Stimulated activated effector memory CD8-positive, alpha-beta T cell treated with anti-CD3 and anti-CD28 coated beads, Interleukin-12 subunit alpha, Interleukin-12 subunit beta, amount 100 ng/mL, for 72 hours (primary cell): ENCODE data around the gene TBX6.

ENCODE experiments used
- ATAC-seq: fragments of 150-1000 bp; cut with Tn5 transposase; 2 replicates; pipeline ENCODE4 v1.10.0; 2021
- DNase-seq, 2 donors: peaks; one replicate each; pipeline ENCODE4 v3.0.0; 2021 to 2022; ENCODE audit warnings: low spot score in 2 of 2
- H3K27ac Mint-ChIP-seq: one replicate; pipeline ENCODE4 v1.8.0; 2022; ENCODE audit warnings: mild to moderate bottlenecking, mixed read lengths
- H3K36me3 Mint-ChIP-seq: one replicate; pipeline ENCODE4 v1.8.0; 2022; ENCODE audit warnings: mild to moderate bottlenecking, mixed read lengths
- H3K4me1 Mint-ChIP-seq: one replicate; pipeline ENCODE4 v1.8.0; 2022; ENCODE audit warnings: mixed read lengths
- H3K4me3 Mint-ChIP-seq: one replicate; pipeline ENCODE4 v1.8.0; 2022; ENCODE audit warnings: mild to moderate bottlenecking, mixed read lengths
- H3K9me3 Mint-ChIP-seq: one replicate; pipeline ENCODE4 v1.8.0; 2022; ENCODE audit warnings: mixed read lengths

The TBX6 gene

DNA sequence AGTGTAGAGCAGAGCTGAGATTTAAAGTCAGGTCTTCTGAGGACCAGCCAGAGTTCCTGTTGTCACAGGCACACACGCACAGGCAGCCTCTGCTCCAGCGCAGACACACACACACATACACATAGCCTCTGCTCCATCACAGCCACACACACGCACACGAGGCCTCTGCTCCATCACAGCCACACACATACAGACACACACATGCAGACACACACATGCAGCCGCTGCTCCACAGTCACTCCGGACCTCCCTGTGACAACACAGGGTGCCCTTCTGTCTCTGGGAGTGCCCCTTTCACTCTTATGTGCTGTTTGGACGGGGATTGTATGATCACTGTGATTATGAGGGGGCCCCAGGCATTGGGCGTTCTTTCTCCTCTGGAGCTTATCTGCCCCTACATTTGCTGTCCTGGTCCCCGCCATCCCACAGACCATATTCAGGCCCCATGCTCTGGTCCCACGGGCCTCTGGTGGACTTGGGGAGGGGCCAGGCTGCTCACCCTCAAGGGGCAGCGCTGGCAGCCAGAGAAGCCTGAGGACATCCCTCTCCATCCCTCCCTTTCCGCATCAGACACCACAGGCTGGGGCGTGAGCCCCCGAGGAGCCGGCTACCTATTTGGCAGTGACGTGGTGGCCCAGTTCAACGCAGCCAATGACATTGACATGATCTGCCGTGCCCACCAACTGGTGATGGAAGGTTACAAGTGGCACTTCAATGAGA, 7.5 kb downstream of the TBX6 start:
- Mint-ChIP-seq H3K4me3 (no peak overlapping the region), H3K36me3 (peaks cover 77% of the 10 kb centered on the region), H3K27ac (no peak overlapping the region), H3K4me1 (peaks cover 25% of the 10 kb centered on the region), H3K9me3 (no peaks in the 10 kb centered on the region)
- peak; percentile 14 for ATAC-seq
- no peak for DNase-seq

DNA sequence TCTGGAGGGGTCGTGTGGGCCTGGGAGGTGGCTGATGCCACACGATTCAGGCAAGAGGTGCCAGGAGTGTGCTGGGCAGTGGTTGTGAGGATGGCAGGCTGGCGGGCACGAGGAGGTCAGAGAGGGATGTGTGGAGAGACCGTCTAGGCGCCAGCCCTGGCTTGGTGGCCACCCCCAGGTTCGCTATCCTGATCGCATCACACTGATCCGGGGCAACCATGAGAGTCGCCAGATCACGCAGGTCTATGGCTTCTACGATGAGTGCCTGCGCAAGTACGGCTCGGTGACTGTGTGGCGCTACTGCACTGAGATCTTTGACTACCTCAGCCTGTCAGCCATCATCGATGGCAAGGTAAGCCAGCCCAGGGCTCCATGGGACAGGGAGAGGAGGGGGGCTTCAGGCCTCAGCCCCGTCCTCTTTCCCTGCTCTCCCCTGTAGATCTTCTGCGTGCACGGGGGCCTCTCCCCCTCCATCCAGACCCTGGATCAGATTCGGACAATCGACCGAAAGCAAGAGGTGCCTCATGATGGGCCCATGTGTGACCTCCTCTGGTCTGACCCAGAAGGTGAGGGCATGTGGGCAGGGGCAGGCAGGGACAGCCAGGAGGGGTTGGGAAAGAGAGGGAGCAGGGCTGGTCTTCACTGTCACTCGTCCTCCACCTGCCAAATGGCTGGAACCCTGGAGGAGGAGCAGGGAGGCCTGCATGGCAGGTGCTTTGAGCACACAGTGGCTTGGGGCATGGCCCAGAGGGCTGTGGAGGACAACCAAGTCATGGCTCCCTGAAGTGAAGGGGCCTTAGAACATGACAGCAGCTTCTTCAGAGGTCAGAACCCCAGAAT, 8.3 kb downstream of the TBX6 start:
- peaks cover 85% of the 10 kb centered on the region for H3K36me3 Mint-ChIP-seq

DNA sequence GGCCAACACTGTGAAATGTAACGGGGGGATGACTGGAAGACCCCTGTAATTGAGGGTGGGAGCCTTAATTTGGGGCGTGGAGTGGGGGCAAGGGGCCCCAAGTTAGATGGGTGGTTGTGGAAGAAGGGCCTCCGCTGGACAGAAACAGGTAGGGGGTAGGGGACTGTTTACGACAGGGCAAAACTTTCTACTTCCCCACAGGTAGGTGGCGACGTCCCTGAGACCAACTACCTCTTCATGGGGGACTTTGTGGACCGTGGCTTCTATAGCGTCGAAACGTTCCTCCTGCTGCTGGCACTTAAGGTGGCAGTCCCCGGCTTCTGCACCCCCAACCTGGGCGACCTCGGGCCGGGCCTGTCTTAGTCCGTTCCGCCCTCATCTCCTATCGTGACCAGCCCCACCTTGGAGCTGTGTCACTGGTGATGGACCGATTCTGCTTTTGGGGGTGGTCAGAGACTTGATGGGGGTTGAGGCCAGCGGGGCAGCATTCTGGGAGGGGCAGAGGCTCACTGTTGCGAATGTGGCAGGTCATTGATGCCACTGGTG, 9.1 kb downstream of the TBX6 start:
- no peak for ATAC-seq
- Mint-ChIP-seq H3K9me3 (no peaks in the 10 kb centered on the region), H3K4me1 (peaks cover 34% of the 10 kb centered on the region), H3K27ac (peak overlapping the region; percentile 61), H3K4me3 (no peak overlapping the region), H3K36me3 (peaks cover 90% of the 10 kb centered on the region)
- DNase-seq = no peak

More for the DNA sequence above, 8.3 kb downstream of the TBX6 start:
- Mint-ChIP-seq H3K9me3 (no peaks in the 10 kb centered on the region), H3K4me3 (no peak overlapping the region), H3K4me1 (peaks cover 26% of the 10 kb centered on the region), H3K27ac (no peak overlapping the region)
- peak; percentile 6 for ATAC-seq
- DNase-seq = no peak

- DNase-seq = no peak
- Mint-ChIP-seq H3K9me3 (no peaks in the 10 kb centered on the region), H3K36me3 (peaks cover 100% of the 10 kb centered on the region), H3K27ac (peak overlapping the region; percentile 10), H3K4me1 (peaks cover 55% of the 10 kb centered on the region), H3K4me3 (no peak overlapping the region)
- ATAC-seq = no peak
These were observed 12.2 kb downstream of the TBX6 start for GRCh38 chr16:30079480-30079879.

- Mint-ChIP-seq H3K36me3 (peaks cover 100% of the 10 kb centered on the region), H3K4me1 (peaks cover 51% of the 10 kb centered on the region), H3K9me3 (no peaks in the 10 kb centered on the region), H3K4me3 (no peak overlapping the region), H3K27ac (peak overlapping the region; percentile 99)
- DNase-seq (no peak), ATAC-seq (no peak)
These were observed 13.0 kb downstream of the TBX6 start for GRCh38 chr16:30078744-30079143.

- ATAC-seq (no peak), DNase-seq (no peak)
- peaks cover 100% of the 10 kb centered on the region for H3K36me3 Mint-ChIP-seq
- peak overlapping the region; percentile 99 for H3K27ac Mint-ChIP-seq
- peaks cover 43% of the 10 kb centered on the region for H3K4me1 Mint-ChIP-seq
- H3K9me3 Mint-ChIP-seq = no peaks in the 10 kb centered on the region
- peak overlapping the region; percentile 91 for H3K4me3 Mint-ChIP-seq
These were observed 14.1 kb downstream of the TBX6 start for GRCh38 chr16:30077656-30078055.

GRCh38 chr16:30076276-30076791, 15.4 kb downstream of the TBX6 start:
- Mint-ChIP-seq H3K4me3 (peak overlapping the region; percentile 91), H3K27ac (peak overlapping the region; percentile 99), H3K4me1 (peaks cover 36% of the 10 kb centered on the region), H3K36me3 (peaks cover 100% of the 10 kb centered on the region), H3K9me3 (no peaks in the 10 kb centered on the region)
- ATAC-seq (peak; percentile 48), DNase-seq (no peak)

DNA sequence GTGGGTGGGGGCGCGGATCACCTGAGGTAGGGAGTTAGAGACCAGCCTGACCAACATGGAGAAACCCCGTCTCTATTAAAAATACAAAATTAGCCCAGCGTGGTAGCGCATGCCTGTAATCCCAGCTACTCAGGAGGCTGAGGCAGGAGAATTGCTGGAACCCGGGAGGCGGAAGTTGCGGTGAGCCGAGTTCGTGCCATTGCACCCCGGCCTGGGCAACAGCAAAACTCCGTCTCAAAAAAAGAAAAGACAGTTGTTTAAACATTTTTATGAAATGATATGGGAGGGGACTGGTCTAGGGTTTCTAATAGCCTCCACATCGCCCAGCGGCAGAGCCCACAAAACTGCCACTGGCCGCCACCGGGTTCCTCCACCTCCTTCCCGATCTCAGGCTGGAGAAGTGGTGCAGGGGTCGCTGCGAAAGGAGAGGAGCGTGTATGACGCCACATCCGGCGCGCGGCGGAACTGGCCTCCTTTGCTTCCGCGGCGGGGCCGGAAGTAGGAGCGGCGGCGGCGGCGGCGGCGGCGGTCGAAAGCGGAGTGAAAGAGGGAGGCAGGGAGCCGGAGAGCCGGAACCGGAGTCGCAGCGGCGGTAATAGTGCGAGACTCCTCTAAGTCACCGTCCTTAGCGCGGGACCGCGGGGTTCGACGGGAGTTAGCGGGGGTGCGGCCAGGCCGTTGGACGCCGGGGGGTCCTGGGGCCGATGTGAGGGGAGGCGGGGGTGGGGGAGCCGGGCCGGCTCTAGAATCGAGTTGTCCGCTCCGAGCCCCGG, 16.0 kb downstream of the TBX6 start, which contains the start of gene PPP4C:
TSS of gene PPP4C (plus strand) at position 492 of the 773 bp plus-strand sequence. CDS start 384 bp downstream, outside the sequence.
- ATAC-seq (peak; percentile 93), DNase-seq (peak; percentile 87 to 94)
- H3K9me3 Mint-ChIP-seq = no peaks in the 10 kb centered on the region
- peak within 1 kb of the TSS; percentile 99 for H3K27ac Mint-ChIP-seq
- H3K36me3 Mint-ChIP-seq = peaks cover 100% of the 10 kb centered on the region
- peak within 1 kb of the TSS; percentile 91 for H3K4me3 Mint-ChIP-seq
- peaks cover 36% of the 10 kb centered on the region for H3K4me1 Mint-ChIP-seq

DNA sequence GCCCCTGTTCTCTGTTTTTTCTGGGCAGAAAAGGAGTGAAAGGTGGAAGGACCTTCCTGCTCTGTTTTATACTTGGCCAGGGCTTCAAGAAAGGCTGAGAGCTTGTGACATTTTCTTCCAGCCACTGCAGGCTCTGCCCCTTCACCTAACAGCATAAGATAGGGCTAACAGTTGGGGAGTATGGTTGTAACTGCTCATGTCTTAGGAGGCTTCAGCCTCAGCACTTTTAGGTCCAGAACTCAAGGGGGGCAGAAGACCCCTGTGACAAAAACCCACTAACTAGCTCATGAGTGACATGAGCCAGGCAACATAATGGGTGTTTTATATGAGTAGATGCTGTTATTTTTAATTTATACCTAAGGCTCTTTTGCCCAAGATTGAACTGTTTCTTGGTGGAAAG, 21.2 kb downstream of the TBX6 start:
- Mint-ChIP-seq H3K9me3 (no peaks in the 10 kb centered on the region), H3K4me1 (peaks cover 46% of the 10 kb centered on the region), H3K36me3 (peaks cover 100% of the 10 kb centered on the region), H3K27ac (peak overlapping the region; percentile 79), H3K4me3 (peak overlapping the region; percentile 32)
- ATAC-seq (no peak), DNase-seq (no peak)

DNA sequence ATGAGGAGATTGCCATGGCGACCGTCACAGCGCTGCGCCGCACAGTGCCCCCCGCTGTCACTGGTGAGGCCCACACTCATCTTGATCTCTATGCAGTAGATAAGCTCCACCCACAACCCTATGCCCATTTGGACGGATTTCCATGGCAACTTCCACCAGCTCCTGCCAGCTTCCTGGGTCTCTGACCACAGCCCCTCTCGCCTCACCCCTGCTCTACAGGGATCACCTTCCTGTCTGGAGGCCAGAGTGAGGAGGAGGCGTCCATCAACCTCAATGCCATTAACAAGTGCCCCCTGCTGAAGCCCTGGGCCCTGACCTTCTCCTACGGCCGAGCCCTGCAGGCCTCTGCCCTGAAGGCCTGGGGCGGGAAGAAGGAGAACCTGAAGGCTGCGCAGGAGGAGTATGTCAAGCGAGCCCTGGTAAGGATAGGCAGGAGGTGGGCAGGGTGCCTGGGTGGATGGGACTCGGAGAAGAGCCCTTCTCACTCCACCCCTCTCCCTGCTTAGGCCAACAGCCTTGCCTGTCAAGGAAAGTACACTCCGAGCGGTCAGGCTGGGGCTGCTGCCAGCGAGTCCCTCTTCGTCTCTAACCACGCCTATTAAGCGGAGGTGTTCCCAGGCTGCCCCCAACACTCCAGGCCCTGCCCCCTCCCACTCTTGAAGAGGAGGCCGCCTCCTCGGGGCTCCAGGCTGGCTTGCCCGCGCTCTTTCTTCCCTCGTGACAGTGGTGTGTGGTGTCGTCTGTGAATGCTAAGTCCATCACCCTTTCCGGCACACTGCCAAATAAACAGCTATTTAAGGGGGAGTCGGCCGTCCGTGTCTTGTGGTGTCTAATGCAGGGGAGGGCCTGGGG, 21.9 kb downstream of the TBX6 start:
- ATAC-seq (no peak), DNase-seq (no peak)
- peak overlapping the region; percentile 32 for H3K4me3 Mint-ChIP-seq
- no peaks in the 10 kb centered on the region for H3K9me3 Mint-ChIP-seq
- H3K27ac Mint-ChIP-seq = peak overlapping the region; percentile 79
- peaks cover 100% of the 10 kb centered on the region for H3K36me3 Mint-ChIP-seq
- peaks cover 45% of the 10 kb centered on the region for H3K4me1 Mint-ChIP-seq

- peaks cover 44% of the 10 kb centered on the region for H3K4me1 Mint-ChIP-seq
- peak overlapping the region; percentile 97 for H3K4me3 Mint-ChIP-seq
- peak overlapping the region; percentile 79 for H3K27ac Mint-ChIP-seq
- DNase-seq = no peak
- no peak for ATAC-seq
- H3K36me3 Mint-ChIP-seq = peaks cover 100% of the 10 kb centered on the region
- H3K9me3 Mint-ChIP-seq = no peaks in the 10 kb centered on the region
These were observed 22.7 kb downstream of the TBX6 start for GRCh38 chr16:30068750-30069610.

DNA sequence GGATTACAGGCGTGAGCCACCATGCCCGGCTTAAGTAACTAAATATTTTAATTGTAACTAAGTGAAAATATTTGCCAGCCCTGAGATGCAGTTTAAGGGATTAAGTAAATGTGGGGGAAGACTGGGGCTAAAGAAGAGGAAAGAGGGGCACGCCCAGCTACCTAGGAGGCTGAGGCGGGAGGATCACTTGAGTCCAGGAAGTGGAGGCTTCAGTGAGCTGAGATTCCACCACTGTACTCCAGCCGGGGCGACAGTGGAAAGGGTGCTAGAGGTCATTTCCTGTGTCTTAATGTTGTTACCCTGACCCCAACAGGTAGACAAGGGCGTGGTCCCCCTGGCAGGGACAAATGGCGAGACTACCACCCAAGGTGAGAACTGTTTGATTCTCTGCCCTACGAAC, 23.4 kb downstream of the TBX6 start:
- H3K27ac Mint-ChIP-seq = peak overlapping the region; percentile 79
- H3K4me3 Mint-ChIP-seq = peak overlapping the region; percentile 97
- ATAC-seq (no peak), DNase-seq (no peak)
- H3K36me3 Mint-ChIP-seq = peaks cover 96% of the 10 kb centered on the region
- peaks cover 51% of the 10 kb centered on the region for H3K4me1 Mint-ChIP-seq
- no peaks in the 10 kb centered on the region for H3K9me3 Mint-ChIP-seq

- peaks cover 52% of the 10 kb centered on the region for H3K4me1 Mint-ChIP-seq
These were observed 24.2 kb downstream of the TBX6 start for GRCh38 chr16:30067584-30067916.

More at GRCh38 chr16:30067584-30067916, 24.2 kb downstream of the TBX6 start:
- peak overlapping the region; percentile 98 for H3K27ac Mint-ChIP-seq
- DNase-seq (no peak), ATAC-seq (no peak)
- H3K9me3 Mint-ChIP-seq = no peaks in the 10 kb centered on the region
- H3K36me3 Mint-ChIP-seq = peaks cover 89% of the 10 kb centered on the region
- peak overlapping the region; percentile 97 for H3K4me3 Mint-ChIP-seq
